Measurements from ENCODE around the gene PAGR1.

DNA sequence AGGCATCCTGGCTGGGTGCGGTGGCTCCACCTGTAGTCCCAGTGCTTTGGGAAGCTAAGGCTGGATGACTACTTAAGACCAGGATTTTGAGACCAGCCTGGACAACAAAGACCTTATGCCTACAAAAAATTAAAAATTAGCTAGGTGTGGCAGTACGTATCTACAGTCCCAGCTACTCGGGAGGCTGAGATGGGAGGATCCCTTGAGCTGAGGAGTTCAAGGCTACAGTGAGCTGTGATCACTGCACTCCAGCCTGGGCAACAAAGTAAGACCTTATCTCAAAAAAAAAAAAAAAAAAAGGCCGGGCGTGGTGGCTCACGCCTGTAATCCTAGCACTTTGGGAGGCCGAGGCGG lies 10.4 kb downstream of the PAGR1 start:
- TF ChIP-seq, protein P1, sequence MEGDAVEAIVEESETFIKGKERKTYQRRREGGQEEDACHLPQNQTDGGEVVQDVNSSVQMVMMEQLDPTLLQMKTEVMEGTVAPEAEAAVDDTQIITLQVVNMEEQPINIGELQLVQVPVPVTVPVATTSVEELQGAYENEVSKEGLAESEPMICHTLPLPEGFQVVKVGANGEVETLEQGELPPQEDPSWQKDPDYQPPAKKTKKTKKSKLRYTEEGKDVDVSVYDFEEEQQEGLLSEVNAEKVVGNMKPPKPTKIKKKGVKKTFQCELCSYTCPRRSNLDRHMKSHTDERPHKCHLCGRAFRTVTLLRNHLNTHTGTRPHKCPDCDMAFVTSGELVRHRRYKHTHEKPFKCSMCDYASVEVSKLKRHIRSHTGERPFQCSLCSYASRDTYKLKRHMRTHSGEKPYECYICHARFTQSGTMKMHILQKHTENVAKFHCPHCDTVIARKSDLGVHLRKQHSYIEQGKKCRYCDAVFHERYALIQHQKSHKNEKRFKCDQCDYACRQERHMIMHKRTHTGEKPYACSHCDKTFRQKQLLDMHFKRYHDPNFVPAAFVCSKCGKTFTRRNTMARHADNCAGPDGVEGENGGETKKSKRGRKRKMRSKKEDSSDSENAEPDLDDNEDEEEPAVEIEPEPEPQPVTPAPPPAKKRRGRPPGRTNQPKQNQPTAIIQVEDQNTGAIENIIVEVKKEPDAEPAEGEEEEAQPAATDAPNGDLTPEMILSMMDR (IDR thresholded peaks at IDR 0.05) = no peak
- TF ChIP-seq RAD21 (IDR thresholded peaks at IDR 0.05; ENCODE audit: low read length) (no peak), SIN3A (IDR thresholded peaks at IDR 0.05; ENCODE audit: borderline replicate concordance, low read depth, low read length) (no peak), GABPA (IDR thresholded peaks at IDR 0.05; ENCODE audit: low read depth) (no peak)
- TF ChIP-seq, protein P2, sequence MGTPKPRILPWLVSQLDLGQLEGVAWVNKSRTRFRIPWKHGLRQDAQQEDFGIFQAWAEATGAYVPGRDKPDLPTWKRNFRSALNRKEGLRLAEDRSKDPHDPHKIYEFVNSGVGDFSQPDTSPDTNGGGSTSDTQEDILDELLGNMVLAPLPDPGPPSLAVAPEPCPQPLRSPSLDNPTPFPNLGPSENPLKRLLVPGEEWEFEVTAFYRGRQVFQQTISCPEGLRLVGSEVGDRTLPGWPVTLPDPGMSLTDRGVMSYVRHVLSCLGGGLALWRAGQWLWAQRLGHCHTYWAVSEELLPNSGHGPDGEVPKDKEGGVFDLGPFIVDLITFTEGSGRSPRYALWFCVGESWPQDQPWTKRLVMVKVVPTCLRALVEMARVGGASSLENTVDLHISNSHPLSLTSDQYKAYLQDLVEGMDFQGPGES (IDR thresholded peaks at IDR 0.05; ENCODE audit: low read depth, low read length) = no peak
